NCI-H748 (cell line): ENCODE results near the gene TOMM22.

ENCODE experiments used
- DNase-seq: peaks from one replicate; lab custom pipeline; 2025; ENCODE audit not compliant: unreplicated experiment; lab: John Stamatoyannopoulos, UW

The TOMM22 gene

GRCh38 chr22:38713921-38714320, 32.2 kb downstream of the TOMM22 start:
- DNase-seq, result no peak

- no peak for DNase-seq
Measured at GRCh38 chr22:38715176-38715764, 33.5 kb downstream of the TOMM22 start.

GRCh38 chr22:38715852-38716251, 34.1 kb downstream of the TOMM22 start:
- DNase-seq, result no peak

- no peak for DNase-seq
Measured at GRCh38 chr22:38716271-38716670, 34.5 kb downstream of the TOMM22 start.

- no peak for DNase-seq
Measured at GRCh38 chr22:38716826-38717225, 35.1 kb downstream of the TOMM22 start.

- DNase-seq, result no peak
Measured at GRCh38 chr22:38717244-38717643, 35.5 kb downstream of the TOMM22 start.

GRCh38 chr22:38718414-38718813, 36.7 kb downstream of the TOMM22 start:
- DNase-seq, result no peak

GRCh38 chr22:38719196-38719595, 37.4 kb downstream of the TOMM22 start:
- DNase-seq, result no peak

- no peak for DNase-seq
Measured at GRCh38 chr22:38720350-38720749, 38.6 kb downstream of the TOMM22 start.

GRCh38 chr22:38721551-38721950, 39.8 kb downstream of the TOMM22 start:
- DNase-seq, result no peak

- DNase-seq, result no peak
Measured at GRCh38 chr22:38724176-38724575, 42.4 kb downstream of the TOMM22 start.

GRCh38 chr22:38724926-38725571, 43.3 kb downstream of the TOMM22 start:
- DNase-seq, result peak; percentile 12

GRCh38 chr22:38725900-38726655, 44.3 kb downstream of the TOMM22 start:
- DNase-seq, result no peak

GRCh38 chr22:38727123-38727522, 45.4 kb downstream of the TOMM22 start:
- no peak for DNase-seq

- no peak for DNase-seq
Measured at GRCh38 chr22:38727530-38728451, 46.0 kb downstream of the TOMM22 start.

- DNase-seq, result no peak
Measured at GRCh38 chr22:38728871-38729796, 47.4 kb downstream of the TOMM22 start.

- DNase-seq, result no peak
Measured at GRCh38 chr22:38729946-38730345, 48.2 kb downstream of the TOMM22 start.

GRCh38 chr22:38730411-38730871, 48.7 kb downstream of the TOMM22 start:
- no peak for DNase-seq

GRCh38 chr22:38731703-38732161, 50.0 kb downstream of the TOMM22 start:
- DNase-seq, result no peak

GRCh38 chr22:38732251-38732815, 50.6 kb downstream of the TOMM22 start:
- DNase-seq, result no peak
